ENCODE measurements around the gene STAU1. TPM values are rescaled to one million over a fixed set of nuclear protein-coding genes. Genes with fewer than 3 reads are reported as not detected.

STAU1 gene
- total and polyA plus RNA-seq, 2 of the 13 experiments (the other 11 are each of a cell fraction or from before 2014, with no cell fraction given): 119 to 133 TPM

DNA sequence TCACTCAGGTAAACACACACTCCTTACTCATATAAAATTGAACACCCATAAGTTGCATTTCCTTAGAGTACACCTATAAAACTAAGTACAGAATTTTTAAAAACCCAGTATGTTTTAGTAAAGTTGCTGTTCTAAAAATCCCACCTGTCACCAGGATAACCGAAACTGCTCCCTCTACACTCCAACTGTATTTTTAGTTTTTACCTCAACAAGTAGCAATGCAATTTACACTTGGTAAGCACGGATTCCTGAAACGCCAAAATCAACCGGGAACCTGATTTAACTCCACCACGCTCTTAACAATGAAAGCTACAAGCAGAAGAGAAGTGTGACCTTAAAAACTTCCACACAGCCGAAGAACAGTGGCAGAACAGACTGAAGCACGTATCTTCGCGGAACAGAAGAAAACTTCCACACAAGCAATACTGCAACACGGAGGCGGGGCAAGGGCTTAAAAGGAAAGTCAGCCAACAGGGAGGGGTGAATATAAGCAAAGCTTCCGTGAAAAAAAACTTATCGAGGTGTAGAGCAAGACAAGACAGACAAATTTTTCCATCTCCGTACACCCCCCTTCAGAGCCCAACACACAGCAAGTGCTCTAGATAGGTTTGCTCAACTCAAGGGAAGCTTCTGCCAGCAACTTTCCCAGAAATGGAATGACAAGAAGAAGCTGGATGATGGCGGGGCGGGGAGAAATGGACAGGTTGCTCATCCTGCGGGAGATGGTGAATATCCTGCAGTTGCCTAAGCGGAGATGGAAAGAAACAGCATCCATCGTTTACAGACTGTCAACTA is 1.4 kb downstream of the STAU1 start (continued):
- TF ChIP-seq REL (CRISPR knock-in tag; conservative IDR thresholded peaks at IDR 0.05) (no peak), CC2D1A (CRISPR knock-in tag; IDR thresholded peaks at IDR 0.05) (no peak), MYNN (CRISPR knock-in tag; IDR thresholded peaks at IDR 0.05; ENCODE audit: low read depth) (no peak), ZFX (CRISPR knock-in tag; IDR thresholded peaks at IDR 0.05; ENCODE audit: low read depth) (0 out of 2 replicates have a peak, but pooled peaks have one; percentile 2), ZNF3 (CRISPR knock-in tag; IDR thresholded peaks at IDR 0.05) (no peak), ZNF20 (CRISPR knock-in tag; IDR thresholded peaks at IDR 0.05) (no peak), DNMT1 (CRISPR knock-in tag; IDR thresholded peaks at IDR 0.05) (no peak), PHF20 (CRISPR knock-in tag; IDR thresholded peaks at IDR 0.05) (no peak; the same call in 1 of the 2 replicates), ZSCAN25 (CRISPR knock-in tag; IDR thresholded peaks at IDR 0.05) (no peak), ZNF737 (CRISPR knock-in tag; IDR thresholded peaks at IDR 0.05; ENCODE audit: borderline replicate concordance) (no peak), SETDB1 (CRISPR knock-in tag; IDR thresholded peaks at IDR 0.05; ENCODE audit: borderline replicate concordance) (no peak)
- TF ChIP-seq, protein P1, sequence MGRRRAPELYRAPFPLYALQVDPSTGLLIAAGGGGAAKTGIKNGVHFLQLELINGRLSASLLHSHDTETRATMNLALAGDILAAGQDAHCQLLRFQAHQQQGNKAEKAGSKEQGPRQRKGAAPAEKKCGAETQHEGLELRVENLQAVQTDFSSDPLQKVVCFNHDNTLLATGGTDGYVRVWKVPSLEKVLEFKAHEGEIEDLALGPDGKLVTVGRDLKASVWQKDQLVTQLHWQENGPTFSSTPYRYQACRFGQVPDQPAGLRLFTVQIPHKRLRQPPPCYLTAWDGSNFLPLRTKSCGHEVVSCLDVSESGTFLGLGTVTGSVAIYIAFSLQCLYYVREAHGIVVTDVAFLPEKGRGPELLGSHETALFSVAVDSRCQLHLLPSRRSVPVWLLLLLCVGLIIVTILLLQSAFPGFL (CRISPR knock-in tag; IDR thresholded peaks at IDR 0.05): no peak
- TF ChIP-seq, protein P2, sequence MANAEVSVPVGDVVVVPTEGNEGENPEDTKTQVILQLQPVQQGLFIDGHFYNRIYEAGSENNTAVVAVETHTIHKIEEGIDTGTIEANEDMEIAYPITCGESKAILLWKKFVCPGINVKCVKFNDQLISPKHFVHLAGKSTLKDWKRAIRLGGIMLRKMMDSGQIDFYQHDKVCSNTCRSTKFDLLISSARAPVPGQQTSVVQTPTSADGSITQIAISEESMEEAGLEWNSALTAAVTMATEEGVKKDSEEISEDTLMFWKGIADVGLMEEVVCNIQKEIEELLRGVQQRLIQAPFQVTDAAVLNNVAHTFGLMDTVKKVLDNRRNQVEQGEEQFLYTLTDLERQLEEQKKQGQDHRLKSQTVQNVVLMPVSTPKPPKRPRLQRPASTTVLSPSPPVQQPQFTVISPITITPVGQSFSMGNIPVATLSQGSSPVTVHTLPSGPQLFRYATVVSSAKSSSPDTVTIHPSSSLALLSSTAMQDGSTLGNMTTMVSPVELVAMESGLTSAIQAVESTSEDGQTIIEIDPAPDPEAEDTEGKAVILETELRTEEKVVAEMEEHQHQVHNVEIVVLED (CRISPR knock-in tag; IDR thresholded peaks at IDR 0.05; ENCODE audit: borderline replicate concordance): no peak
- TF ChIP-seq, protein P3, sequence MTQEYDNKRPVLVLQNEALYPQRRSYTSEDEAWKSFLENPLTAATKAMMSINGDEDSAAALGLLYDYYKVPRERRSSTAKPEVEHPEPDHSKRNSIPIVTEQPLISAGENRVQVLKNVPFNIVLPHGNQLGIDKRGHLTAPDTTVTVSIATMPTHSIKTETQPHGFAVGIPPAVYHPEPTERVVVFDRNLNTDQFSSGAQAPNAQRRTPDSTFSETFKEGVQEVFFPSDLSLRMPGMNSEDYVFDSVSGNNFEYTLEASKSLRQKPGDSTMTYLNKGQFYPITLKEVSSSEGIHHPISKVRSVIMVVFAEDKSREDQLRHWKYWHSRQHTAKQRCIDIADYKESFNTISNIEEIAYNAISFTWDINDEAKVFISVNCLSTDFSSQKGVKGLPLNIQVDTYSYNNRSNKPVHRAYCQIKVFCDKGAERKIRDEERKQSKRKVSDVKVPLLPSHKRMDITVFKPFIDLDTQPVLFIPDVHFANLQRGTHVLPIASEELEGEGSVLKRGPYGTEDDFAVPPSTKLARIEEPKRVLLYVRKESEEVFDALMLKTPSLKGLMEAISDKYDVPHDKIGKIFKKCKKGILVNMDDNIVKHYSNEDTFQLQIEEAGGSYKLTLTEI (CRISPR knock-in tag; conservative IDR thresholded peaks at IDR 0.05): no peak
- TF ChIP-seq, protein P4, sequence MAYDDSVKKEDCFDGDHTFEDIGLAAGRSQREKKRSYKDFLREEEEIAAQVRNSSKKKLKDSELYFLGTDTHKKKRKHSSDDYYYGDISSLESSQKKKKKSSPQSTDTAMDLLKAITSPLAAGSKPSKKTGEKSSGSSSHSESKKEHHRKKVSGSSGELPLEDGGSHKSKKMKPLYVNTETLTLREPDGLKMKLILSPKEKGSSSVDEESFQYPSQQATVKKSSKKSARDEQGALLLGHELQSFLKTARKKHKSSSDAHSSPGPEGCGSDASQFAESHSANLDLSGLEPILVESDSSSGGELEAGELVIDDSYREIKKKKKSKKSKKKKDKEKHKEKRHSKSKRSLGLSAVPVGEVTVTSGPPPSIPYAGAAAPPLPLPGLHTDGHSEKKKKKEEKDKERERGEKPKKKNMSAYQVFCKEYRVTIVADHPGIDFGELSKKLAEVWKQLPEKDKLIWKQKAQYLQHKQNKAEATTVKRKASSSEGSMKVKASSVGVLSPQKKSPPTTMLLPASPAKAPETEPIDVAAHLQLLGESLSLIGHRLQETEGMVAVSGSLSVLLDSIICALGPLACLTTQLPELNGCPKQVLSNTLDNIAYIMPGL (CRISPR knock-in tag; IDR thresholded peaks at IDR 0.05; ENCODE audit: borderline replicate concordance in 1 of 2, low read depth in 1 of 2): peak in 1 of 2 experiments; percentile 76; a peak in 2 of 4 replicates
- TF ChIP-seq, protein P5, sequence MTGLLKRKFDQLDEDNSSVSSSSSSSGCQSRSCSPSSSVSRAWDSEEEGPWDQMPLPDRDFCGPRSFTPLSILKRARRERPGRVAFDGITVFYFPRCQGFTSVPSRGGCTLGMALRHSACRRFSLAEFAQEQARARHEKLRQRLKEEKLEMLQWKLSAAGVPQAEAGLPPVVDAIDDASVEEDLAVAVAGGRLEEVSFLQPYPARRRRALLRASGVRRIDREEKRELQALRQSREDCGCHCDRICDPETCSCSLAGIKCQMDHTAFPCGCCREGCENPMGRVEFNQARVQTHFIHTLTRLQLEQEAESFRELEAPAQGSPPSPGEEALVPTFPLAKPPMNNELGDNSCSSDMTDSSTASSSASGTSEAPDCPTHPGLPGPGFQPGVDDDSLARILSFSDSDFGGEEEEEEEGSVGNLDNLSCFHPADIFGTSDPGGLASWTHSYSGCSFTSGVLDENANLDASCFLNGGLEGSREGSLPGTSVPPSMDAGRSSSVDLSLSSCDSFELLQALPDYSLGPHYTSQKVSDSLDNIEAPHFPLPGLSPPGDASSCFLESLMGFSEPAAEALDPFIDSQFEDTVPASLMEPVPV (CRISPR knock-in tag; IDR thresholded peaks at IDR 0.05): no peak
- TF ChIP-seq, protein P6, sequence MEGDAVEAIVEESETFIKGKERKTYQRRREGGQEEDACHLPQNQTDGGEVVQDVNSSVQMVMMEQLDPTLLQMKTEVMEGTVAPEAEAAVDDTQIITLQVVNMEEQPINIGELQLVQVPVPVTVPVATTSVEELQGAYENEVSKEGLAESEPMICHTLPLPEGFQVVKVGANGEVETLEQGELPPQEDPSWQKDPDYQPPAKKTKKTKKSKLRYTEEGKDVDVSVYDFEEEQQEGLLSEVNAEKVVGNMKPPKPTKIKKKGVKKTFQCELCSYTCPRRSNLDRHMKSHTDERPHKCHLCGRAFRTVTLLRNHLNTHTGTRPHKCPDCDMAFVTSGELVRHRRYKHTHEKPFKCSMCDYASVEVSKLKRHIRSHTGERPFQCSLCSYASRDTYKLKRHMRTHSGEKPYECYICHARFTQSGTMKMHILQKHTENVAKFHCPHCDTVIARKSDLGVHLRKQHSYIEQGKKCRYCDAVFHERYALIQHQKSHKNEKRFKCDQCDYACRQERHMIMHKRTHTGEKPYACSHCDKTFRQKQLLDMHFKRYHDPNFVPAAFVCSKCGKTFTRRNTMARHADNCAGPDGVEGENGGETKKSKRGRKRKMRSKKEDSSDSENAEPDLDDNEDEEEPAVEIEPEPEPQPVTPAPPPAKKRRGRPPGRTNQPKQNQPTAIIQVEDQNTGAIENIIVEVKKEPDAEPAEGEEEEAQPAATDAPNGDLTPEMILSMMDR (CRISPR knock-in tag; IDR thresholded peaks at IDR 0.05): peak; percentile 9; the same call in 1 of the 2 replicates
